T47D (cell line): ENCODE data around the gene PYY.
"Not testable (repeated sequence)": the region's sequence is repeated elsewhere in the genome, so short reads cannot be mapped to it uniquely, and the experiment has no call there.

Experiments used
- DNase-seq, 2 experiments: peaks; one replicate each; pipeline versions ENCODE4 v3.0.0 to v3.0.0-alpha.2; 2011 to 2012; ENCODE audit warnings: low read depth in 1 of 2, low spot score in 1 of 2
- JUND ChIP-seq: IDR thresholded peaks from 2 replicates; pipeline ENCODE4 v1.6.1; 2012; ENCODE audit warnings: low read depth
- in situ Hi-C: cut with HindIII; loops from 2 replicates; pipeline ENCODE4 v1.10.0; 2016; ENCODE audit warnings: low sequenced_read_pairs, low pct_unique_long_range_greater_than_20kb

PYY gene

GRCh38 chr17:43935204-43935925 lies 18.4 kb downstream of the PYY start:
- in situ Hi-C loops, result no loop called here
- DNase-seq, result no peak
- TF ChIP-seq JUND, result no peak

GRCh38 chr17:43932923-43933322 lies 20.8 kb downstream of the PYY start:
- TF ChIP-seq JUND, result no peak
- in situ Hi-C loops, result no loop called here
- no peak for DNase-seq

GRCh38 chr17:43932357-43932756 lies 21.4 kb downstream of the PYY start:
- TF ChIP-seq JUND, result no peak
- in situ Hi-C loops, result no loop called here
- no peak for DNase-seq

GRCh38 chr17:43931062-43931571 lies 22.6 kb downstream of the PYY start:
- TF ChIP-seq JUND, result no peak
- no peak for DNase-seq
- in situ Hi-C loops, result no loop called here

- in situ Hi-C loops, result no loop called here
Observed at GRCh38 chr17:43928609-43929008, 25.1 kb downstream of the PYY start.

GRCh38 chr17:43927929-43928328 lies 25.8 kb downstream of the PYY start:
- in situ Hi-C loops, DNase-seq: not testable (repeated sequence)

More at GRCh38 chr17:43928609-43929008, 25.1 kb downstream of the PYY start:
- no peak for DNase-seq
- no peak for TF ChIP-seq JUND

- no peak for TF ChIP-seq JUND
- peak in 1 of 2 experiments; percentile 52 for DNase-seq
- in situ Hi-C loops, result no loop called here
Observed at GRCh38 chr17:43927060-43927864, 26.5 kb downstream of the PYY start.

- no peak for TF ChIP-seq JUND
- DNase-seq, result no peak
- in situ Hi-C loops, result no loop called here
Observed at GRCh38 chr17:43924558-43924957, 29.2 kb downstream of the PYY start.

- DNase-seq, result no peak
- in situ Hi-C loops, result no loop called here
Observed at GRCh38 chr17:43920500-43921095, 33.1 kb downstream of the PYY start.

GRCh38 chr17:43918026-43918389 lies 35.7 kb downstream of the PYY start:
- no peak for DNase-seq
- in situ Hi-C loops, result no loop called here

More at GRCh38 chr17:43920500-43921095, 33.1 kb downstream of the PYY start:
- no peak for TF ChIP-seq JUND

GRCh38 chr17:43917348-43918025 lies 36.3 kb downstream of the PYY start:
- no peak for DNase-seq
- in situ Hi-C loops, result no loop called here
- TF ChIP-seq JUND, result no peak

More at GRCh38 chr17:43918026-43918389, 35.7 kb downstream of the PYY start:
- TF ChIP-seq JUND, result no peak

GRCh38 chr17:43917016-43917347 lies 36.8 kb downstream of the PYY start:
- DNase-seq, result no peak
- no peak for TF ChIP-seq JUND
- in situ Hi-C loops, result no loop called here

GRCh38 chr17:43916385-43916784 lies 37.4 kb downstream of the PYY start:
- no peak for TF ChIP-seq JUND
- DNase-seq, result no peak
- in situ Hi-C loops, result no loop called here
